Fibroblast of mammary gland (primary cell): ENCODE data around the gene FAM98A.

Source experiments
- DNase-seq: peaks from one replicate; pipeline ENCODE4 v3.0.0-alpha.2; 2010; ENCODE audit warnings: low read depth
- H3K4me3 ChIP-seq: 2 replicates; pipeline ENCODE4 v1.5.1; 2011; ENCODE audit warnings: low read depth, mild to moderate bottlenecking, low read length, moderate library complexity; ENCODE audit not compliant: control insufficient read depth
- CTCF ChIP-seq: conservative IDR thresholded peaks from 2 replicates; pipeline ENCODE4 v1.5.1; 2011; ENCODE audit warnings: low read depth, low read length, inconsistent platforms; ENCODE audit not compliant: control insufficient read depth, insufficient read depth

FAM98A gene

DNA sequence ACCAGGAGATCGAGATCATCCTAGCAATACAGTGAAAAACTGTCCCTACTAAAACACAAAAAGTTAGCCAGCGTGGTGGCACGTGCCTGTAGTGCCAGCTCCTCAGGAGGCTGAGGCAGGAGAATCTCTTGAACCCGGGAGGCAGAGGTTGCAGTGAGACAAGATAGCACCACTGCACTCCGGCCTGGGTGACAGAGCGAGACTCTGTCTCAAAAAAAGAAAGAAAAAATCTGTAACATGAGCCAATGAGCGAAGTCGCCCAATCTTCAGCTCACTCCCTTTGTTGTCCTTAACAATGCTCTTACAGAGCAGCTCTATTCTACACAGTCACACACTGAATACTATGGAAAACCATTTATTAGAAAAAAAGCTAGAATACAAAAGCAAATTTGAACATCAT, 22.0 kb downstream of the FAM98A start:
- TF ChIP-seq CTCF: no peak
- no peak overlapping the region for H3K4me3 ChIP-seq

DNA sequence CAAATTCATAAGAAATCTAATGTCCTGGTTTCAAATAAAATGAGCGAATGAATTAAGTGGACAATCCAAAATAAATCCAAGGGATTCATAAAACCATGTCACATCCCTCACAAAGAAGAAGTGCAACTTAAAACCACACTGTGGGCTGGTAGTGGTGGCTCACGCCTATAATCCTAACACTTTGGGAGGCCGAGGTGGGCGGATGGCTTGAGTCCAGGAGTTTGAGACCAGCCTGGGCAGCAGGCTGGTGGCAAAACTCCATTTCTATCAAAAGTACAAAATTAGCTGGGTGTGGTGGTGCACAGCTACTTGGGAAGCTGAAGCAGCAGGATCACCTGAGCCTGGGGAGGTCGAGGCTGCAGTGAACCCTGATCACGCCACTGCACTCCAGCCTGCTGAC, 25.4 kb downstream of the FAM98A start:
- TF ChIP-seq CTCF: no peak
- no peak overlapping the region for H3K4me3 ChIP-seq
- DNase-seq: no peak

More for the DNA sequence above, 22.0 kb downstream of the FAM98A start:
- DNase-seq: no peak

GRCh38 chr2:33570681-33571080, 28.4 kb downstream of the FAM98A start:
- H3K4me3 ChIP-seq: no peak overlapping the region
- no peak for TF ChIP-seq CTCF
- no peak for DNase-seq

DNA sequence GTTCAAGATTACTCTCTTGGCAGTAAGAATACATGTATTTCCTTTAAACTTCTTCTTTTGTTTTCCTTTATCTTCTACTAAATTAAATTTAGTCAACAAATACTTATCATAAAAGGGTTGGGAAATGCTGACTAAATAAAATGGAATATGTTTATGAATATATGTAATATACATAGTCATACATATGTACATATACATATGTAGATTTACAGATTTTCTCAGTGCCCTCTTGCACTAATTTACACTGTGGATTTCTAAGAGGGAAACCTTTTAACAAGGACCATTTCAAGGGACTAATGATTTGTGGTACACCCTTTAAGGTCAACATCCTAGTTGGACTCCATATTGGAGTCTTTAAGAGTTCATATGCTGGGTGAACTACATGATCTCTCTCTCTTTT, 37.2 kb downstream of the FAM98A start:
- no peak for TF ChIP-seq CTCF
- no peak overlapping the region for H3K4me3 ChIP-seq
- DNase-seq: no peak

DNA sequence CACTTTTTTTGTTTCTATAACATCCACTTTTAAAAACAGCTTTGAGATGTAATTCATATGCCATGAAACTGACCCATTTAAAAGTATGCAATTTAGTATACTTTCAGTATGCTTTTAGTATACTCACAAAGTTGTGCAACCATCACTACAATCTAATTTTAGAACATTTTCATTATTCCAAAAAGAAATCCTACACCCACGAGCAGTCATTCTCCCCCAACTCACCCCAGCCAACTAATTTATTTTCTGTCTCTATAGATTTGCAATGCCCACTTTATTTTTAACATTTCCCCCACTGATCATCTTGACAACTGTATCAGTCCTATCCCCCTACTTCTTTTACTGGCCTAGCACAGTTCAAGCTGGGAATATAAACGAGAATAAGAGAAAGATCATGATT, 39.1 kb downstream of the FAM98A start:
- H3K4me3 ChIP-seq: no peak overlapping the region
- no peak for TF ChIP-seq CTCF
- no peak for DNase-seq

GRCh38 chr2:33559328-33559727, 39.8 kb downstream of the FAM98A start:
- no peak for DNase-seq
- H3K4me3 ChIP-seq: no peak overlapping the region
- TF ChIP-seq CTCF: no peak

GRCh38 chr2:33555681-33556080, 43.4 kb downstream of the FAM98A start:
- no peak overlapping the region for H3K4me3 ChIP-seq
- TF ChIP-seq CTCF: no peak
- DNase-seq: no peak
